Endodermal cell (in vitro differentiated cells): ENCODE results near the gene LEMD1. TPM values are rescaled to one million over a fixed set of nuclear protein-coding genes. Genes with fewer than 3 reads are reported as not detected.

Experiments
- DNase-seq: peaks from one replicate; pipeline ENCODE4 v3.0.0-alpha.2; 2017
- H3K27ac ChIP-seq: 2 replicates; pipeline ENCODE4 v1.5.1; 2013; ENCODE audit warnings: mild to moderate bottlenecking, low read depth, low read length, moderate library complexity
- H3K27me3 ChIP-seq: 2 replicates; pipeline ENCODE4 v1.6.1; 2013; ENCODE audit warnings: mild to moderate bottlenecking, low read length, moderate library complexity; ENCODE audit not compliant: insufficient read depth, control insufficient read depth, poor library complexity, severe bottlenecking
- H3K36me3 ChIP-seq: 2 replicates; pipeline ENCODE4 v1.7.0; 2013; ENCODE audit warnings: mild to moderate bottlenecking, low read length, moderate library complexity; ENCODE audit not compliant: control insufficient read depth, insufficient read depth
- H3K4me1 ChIP-seq: one replicate; pipeline ENCODE4 v1.7.0; 2013; ENCODE audit warnings: low read length; ENCODE audit not compliant: control insufficient read depth, insufficient read depth
- H3K4me3 ChIP-seq: 2 replicates; pipeline ENCODE4 v1.5.1; 2013; ENCODE audit warnings: mild to moderate bottlenecking, low read length, moderate library complexity
- H3K9ac ChIP-seq: 2 replicates; pipeline ENCODE4 v1.6.1; 2013; ENCODE audit warnings: mild to moderate bottlenecking, low read length, moderate library complexity; ENCODE audit not compliant: poor library complexity, severe bottlenecking; ENCODE audit errors: extremely low read depth
- H3K9me3 ChIP-seq: 2 replicates; pipeline ENCODE4 v1.6.1; 2013; ENCODE audit warnings: mild to moderate bottlenecking, low read length, moderate library complexity; ENCODE audit not compliant: control insufficient read depth
- H3K27ac Mint-ChIP-seq: 2 replicates; pipeline ENCODE4 v1.8.0; 2020; ENCODE audit warnings: mixed read lengths
- H3K27me3 Mint-ChIP-seq: 2 replicates; pipeline ENCODE4 v1.8.0; 2021; ENCODE audit warnings: mild to moderate bottlenecking, mixed read lengths; ENCODE audit not compliant: insufficient read depth
- H3K36me3 Mint-ChIP-seq: 2 replicates; pipeline ENCODE4 v1.8.0; 2020; ENCODE audit warnings: low read depth, mixed read lengths
- H3K4me1 Mint-ChIP-seq: 2 replicates; pipeline ENCODE4 v1.8.0; 2020; ENCODE audit warnings: mixed read lengths
- H3K4me3 Mint-ChIP-seq: 2 replicates; pipeline ENCODE4 v1.8.0; 2020; ENCODE audit warnings: mild to moderate bottlenecking, moderate library complexity, mixed read lengths
- H3K9me3 Mint-ChIP-seq: 2 replicates; pipeline ENCODE4 v1.8.0; 2020; ENCODE audit warnings: mild to moderate bottlenecking, mixed read lengths
- WGBS, 2 experiments: methylation state at CpG; one replicate each; pipeline versions ENCODE4 v1.1.5 to v1.1.7; 2013; ENCODE audit warnings: missing lambda C conversion rate in 2 of 2, mixed read lengths in 1 of 2; ENCODE audit not compliant: insufficient coverage in 1 of 2, insufficient read length in 1 of 2; 5-methylcytosine and 5-hydroxymethylcytosine counted together
- total RNA-seq, 2 donors: library from RNA; stranded (reverse); fragmentation: NEBNext Ultra II Directional in 1 of 2; extraction: Animal tissue kit (Norgen Biotek cat#: 25700) in 1 of 2; gene quantifications; 2 replicates in 1 of 2; 3 replicates in 1 of 2; pipeline ENCODE4 v1.2.1, GENCODE V29; 2021
- TF ChIP-seq, protein P1 (sequence below): fragments of 200-600 bp; sonication (generic); conservative IDR thresholded peaks from 2 replicates; pipeline ENCODE4 v1.5.0; 2021; ENCODE audit warnings: antibody characterized with exemption, mild to moderate bottlenecking

LEMD1 gene
- total RNA-seq, 2 donors from 2014 or later, result 13.5 to 16.7 TPM

DNA sequence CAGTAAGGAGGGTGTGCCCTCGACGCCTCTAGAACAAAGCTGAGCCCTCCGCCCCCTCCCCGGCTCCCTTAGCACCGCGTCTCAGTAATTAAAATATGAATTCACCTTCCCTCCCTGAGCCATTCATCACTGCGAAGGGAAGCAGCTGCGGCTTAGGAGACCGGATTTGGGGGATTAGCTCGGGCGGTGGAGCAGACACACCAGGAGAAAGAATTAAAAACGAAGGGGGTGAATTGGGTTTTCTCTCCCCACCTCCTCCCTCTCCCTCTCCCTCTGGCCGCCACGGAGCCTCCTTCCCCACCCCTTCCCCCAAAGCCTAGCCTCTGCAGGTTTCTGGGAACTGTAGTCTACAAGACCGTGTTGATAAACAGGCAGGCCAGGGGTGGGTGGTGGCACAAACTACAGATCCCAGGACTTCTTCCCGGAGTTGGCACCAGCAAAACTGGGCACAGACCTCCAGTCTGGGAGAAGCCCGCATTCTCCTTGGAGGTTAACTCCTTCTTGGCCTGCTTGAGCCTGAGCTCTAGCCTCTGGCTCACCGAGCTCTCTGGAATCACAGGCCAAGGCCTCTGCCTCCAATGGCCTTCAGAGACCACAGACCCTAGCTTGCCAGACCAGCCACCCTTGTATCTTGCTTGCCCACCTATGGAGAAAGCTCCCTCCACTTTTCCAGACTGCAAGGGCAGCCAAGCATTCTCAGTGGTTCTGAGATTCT lies 23.2 kb upstream of the LEMD1 start:
- DNase-seq, result peak; percentile 95
- Histone ChIP-seq H3K9me3 (no peaks in the 10 kb centered on the region), H3K9ac (peak overlapping the region; percentile 1), H3K36me3 (no peaks in the 10 kb centered on the region), H3K27me3 (no peaks in the 10 kb centered on the region), H3K4me3 (peak overlapping the region; percentile 67), H3K4me1 (peaks cover 62% of the 10 kb centered on the region), H3K27ac (peak overlapping the region; percentile 78)
- peaks cover 89% of the 10 kb centered on the region for H3K4me1 Mint-ChIP-seq
- TF ChIP-seq, protein P1, sequence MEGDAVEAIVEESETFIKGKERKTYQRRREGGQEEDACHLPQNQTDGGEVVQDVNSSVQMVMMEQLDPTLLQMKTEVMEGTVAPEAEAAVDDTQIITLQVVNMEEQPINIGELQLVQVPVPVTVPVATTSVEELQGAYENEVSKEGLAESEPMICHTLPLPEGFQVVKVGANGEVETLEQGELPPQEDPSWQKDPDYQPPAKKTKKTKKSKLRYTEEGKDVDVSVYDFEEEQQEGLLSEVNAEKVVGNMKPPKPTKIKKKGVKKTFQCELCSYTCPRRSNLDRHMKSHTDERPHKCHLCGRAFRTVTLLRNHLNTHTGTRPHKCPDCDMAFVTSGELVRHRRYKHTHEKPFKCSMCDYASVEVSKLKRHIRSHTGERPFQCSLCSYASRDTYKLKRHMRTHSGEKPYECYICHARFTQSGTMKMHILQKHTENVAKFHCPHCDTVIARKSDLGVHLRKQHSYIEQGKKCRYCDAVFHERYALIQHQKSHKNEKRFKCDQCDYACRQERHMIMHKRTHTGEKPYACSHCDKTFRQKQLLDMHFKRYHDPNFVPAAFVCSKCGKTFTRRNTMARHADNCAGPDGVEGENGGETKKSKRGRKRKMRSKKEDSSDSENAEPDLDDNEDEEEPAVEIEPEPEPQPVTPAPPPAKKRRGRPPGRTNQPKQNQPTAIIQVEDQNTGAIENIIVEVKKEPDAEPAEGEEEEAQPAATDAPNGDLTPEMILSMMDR, result no peak
- no peaks in the 10 kb centered on the region for H3K9me3 Mint-ChIP-seq
- 2 to 4% methylated on average over 7 to 18 of the region's 18 CpGs for WGBS, 2 experiments
- peak overlapping the region; percentile 79 for H3K27ac Mint-ChIP-seq
- peaks cover 6% of the 10 kb centered on the region for H3K36me3 Mint-ChIP-seq
- no peaks in the 10 kb centered on the region for H3K27me3 Mint-ChIP-seq
- peak overlapping the region; percentile 49 for H3K4me3 Mint-ChIP-seq

DNA sequence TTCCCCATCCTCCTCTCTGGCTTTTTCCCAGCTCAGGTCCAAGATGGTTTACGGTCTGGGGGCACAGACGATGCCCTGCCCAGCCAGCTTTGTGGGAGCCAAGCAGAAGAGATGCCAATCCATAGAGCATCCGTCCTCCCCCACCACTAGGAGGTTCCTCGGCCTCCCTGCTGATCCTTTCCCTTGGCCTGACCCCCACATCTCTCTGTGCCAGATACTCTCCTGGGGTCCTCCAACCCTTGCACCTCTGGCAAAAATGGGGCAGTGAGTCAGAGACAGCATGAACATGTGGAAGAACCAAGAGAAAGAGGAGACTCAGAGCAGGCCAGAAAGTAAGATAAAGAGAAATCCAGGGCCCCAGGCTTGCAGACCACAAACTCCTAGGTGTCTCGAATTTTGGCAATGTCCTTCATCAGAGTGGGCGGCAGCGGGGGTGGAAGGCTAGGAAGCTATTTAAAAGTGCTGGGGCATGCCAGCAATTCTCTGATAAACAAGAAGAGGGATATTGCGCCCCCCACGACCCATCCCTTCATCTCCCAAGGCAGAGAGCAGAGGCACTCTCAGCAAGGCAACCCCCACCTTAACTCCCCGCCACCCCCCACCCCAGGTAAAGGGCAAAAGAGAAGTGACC lies 22.6 kb upstream of the LEMD1 start:
- Mint-ChIP-seq H3K27me3 (no peaks in the 10 kb centered on the region), H3K4me3 (peak overlapping the region; percentile 49), H3K27ac (peak overlapping the region; percentile 79), H3K9me3 (no peaks in the 10 kb centered on the region), H3K36me3 (peaks cover 6% of the 10 kb centered on the region), H3K4me1 (peaks cover 90% of the 10 kb centered on the region)
- Histone ChIP-seq H3K27me3 (no peaks in the 10 kb centered on the region), H3K9ac (peak overlapping the region; percentile 1), H3K27ac (peak overlapping the region; percentile 78), H3K4me1 (peaks cover 62% of the 10 kb centered on the region), H3K9me3 (no peaks in the 10 kb centered on the region), H3K4me3 (peak overlapping the region; percentile 67), H3K36me3 (no peaks in the 10 kb centered on the region)
- no peak for DNase-seq
- TF ChIP-seq, protein P1, result peak; percentile 33
- 35 to 36% methylated on average over 5 to 10 of the region's 10 CpGs for WGBS, 2 experiments

GRCh38 chr1:205443585-205444299 lies 21.9 kb upstream of the LEMD1 start:
- peak; percentile 50 for DNase-seq
- H3K4me3 ChIP-seq, result no peak overlapping the region
- 71 to 83% methylated on average over 1 to 7 of the region's 7 CpGs for WGBS, 2 experiments
- Mint-ChIP-seq H3K27me3 (peaks cover 3% of the 10 kb centered on the region), H3K9me3 (no peaks in the 10 kb centered on the region), H3K4me1 (peaks cover 86% of the 10 kb centered on the region), H3K36me3 (peaks cover 6% of the 10 kb centered on the region), H3K4me3 (peak overlapping the region; percentile 49), H3K27ac (peak overlapping the region; percentile 79)
- peak overlapping the region; percentile 6 for H3K27ac ChIP-seq
- H3K27me3 ChIP-seq, result no peaks in the 10 kb centered on the region
- TF ChIP-seq, protein P1, result no peak
- no peaks in the 10 kb centered on the region for H3K36me3 ChIP-seq
- H3K9ac ChIP-seq, result no peak overlapping the region
- H3K9me3 ChIP-seq, result no peaks in the 10 kb centered on the region
- peaks cover 57% of the 10 kb centered on the region for H3K4me1 ChIP-seq
